Heart left ventricle (tissue), 16 donors: ENCODE measurements around the gene GRID2IP. TPM values are rescaled to one million over a fixed set of nuclear protein-coding genes. Genes with fewer than 3 reads are reported as not detected.
"Not testable (repeated sequence)": the region's sequence is repeated elsewhere in the genome, so short reads cannot be mapped to it uniquely, and the experiment has no call there.

Experiments
- ATAC-seq, 4 donors: fragments of 200-7000 bp; cut with Tn5 transposase; one replicate each; pipeline ENCODE4 v1.9.1; 2020 to 2022; ENCODE audit warnings: moderate library complexity in 4 of 4, mild to moderate bottlenecking in 3 of 4, moderate number of reproducible peaks in 1 of 4
- DNase-seq, 5 donors: peaks; one replicate each; pipeline ENCODE4 v3.0.0-alpha.2; 2020
- H3K27ac ChIP-seq, 12 donors: fragments of 200-600 bp; sonication (generic) in 4 of 12; one replicate each; pipeline versions ENCODE4 v1.5.0 to v1.8.0; 2016 to 2022; ENCODE audit warnings: mild to moderate bottlenecking in 2 of 12
- H3K27me3 ChIP-seq, 9 donors: fragments of 200-600 bp; sonication (generic) in 2 of 9; one replicate each; pipeline versions ENCODE4 v1.5.1 to v1.8.0; 2016 to 2022; ENCODE audit warnings: mild to moderate bottlenecking in 3 of 9
- H3K36me3 ChIP-seq, 9 donors: fragments of 200-600 bp; sonication (generic) in 2 of 9; one replicate each; pipeline versions ENCODE4 v1.5.0 to v1.8.0; 2018 to 2022; ENCODE audit warnings: mild to moderate bottlenecking in 2 of 9
- H3K4me1 ChIP-seq, 12 donors: fragments of 200-600 bp; sonication (generic) in 4 of 12; one replicate each; pipeline versions ENCODE4 v1.5.0 to v1.8.0; 2016 to 2022; ENCODE audit warnings: mild to moderate bottlenecking in 3 of 12
- H3K4me3 ChIP-seq, 12 donors: fragments of 200-600 bp; sonication (generic) in 4 of 12; one replicate each; pipeline versions ENCODE4 v1.5.0 to v1.8.0; 2017 to 2022; ENCODE audit warnings: mild to moderate bottlenecking in 9 of 12, moderate library complexity in 4 of 12
- H3K9me3 ChIP-seq, 12 donors: fragments of 200-600 bp; sonication (generic) in 4 of 12; one replicate each; pipeline versions ENCODE4 v1.5.0 to v1.8.0; 2016 to 2022; ENCODE audit warnings: mild to moderate bottlenecking in 1 of 12
- CTCF ChIP-seq, 12 donors: fragments of 200-600 bp; sonication (generic) in 4 of 12; IDR thresholded peaks; one replicate each; pipeline versions ENCODE4 v1.5.0 to v1.8.0; 2018 to 2022; ENCODE audit warnings: antibody characterized with exemption in 12 of 12, mild to moderate bottlenecking in 5 of 12
- POLR2A ChIP-seq, 2 donors: fragments of 450-650 bp; IDR thresholded peaks; one replicate each; pipeline ENCODE4 v1.6.1; 2017; ENCODE audit warnings: antibody characterized with exemption in 2 of 2, mild to moderate bottlenecking in 2 of 2, moderate library complexity in 2 of 2
- WGBS, 4 donors: extraction: QIAGEN DNeasy Blood & Tissue Kit in 2 of 4; methylation state at CpG; one replicate each; pipeline versions ENCODE4 v1.1.5 to v1.1.7; 2013 to 2018; 5-methylcytosine and 5-hydroxymethylcytosine counted together
- intact Hi-C, 10 donors: fragments of 100-400 bp; cut with DNase I; formaldehyde crosslinking; loops; one replicate each; pipeline versions ENCODE4 v1.11.1 to v1.14.2; 2022
- polyA plus RNA-seq, 2 donors: library from polyadenylated mRNA; stranded (reverse); fragments of 200-250 nt; gene quantifications; one replicate each; pipeline ENCODE4 v1.2.3, GENCODE V29; 2013
- total RNA-seq, 9 donors: library from RNA; depleted of rRNA in 2 of 9; stranded (reverse); fragments of >200 nt in 2 of 9; fragmentation: NEBNext Ultra II Directional in 3 of 9; extraction: Animal tissue kit (Norgen Biotek cat#: 25700) in 3 of 9; gene quantifications; one replicate each; pipeline versions ENCODE4 v1.1.0 to v1.2.4, GENCODE V29; 2016 to 2023
- donor health status: ischemic (EF 13 %, LVEDD 7.1; RV severe dilation, severe dysfunction).
- donor health status: healthy with polysubstance abuse.
- donor health status: DM: no; HTN: yes; CAD: no.
- donor health status: DM: no; HTN: no; CAD: no.
- donor health status: ischemic (EF 25% LVEDD 6.9; RV normal size, moderate dysfunction).
- donor health status: ischemic (EF 25% LVEDD 5.7; RV mildly dilated, moderate dysfunction).
- donor health status: healthy.
- donor health status: DM: yes; HTN: yes; CAD: no.
- donor health status: ischemic (EF 35%, LVEDD 5.7; RV mildly dilated, moderate dysfunction).
- donor health status: nonischemic (EF 11% LVEDD 7.7; RV severe dilation, severe dysfunction).
- donor health status: DM: yes; HTN: yes; CAD: no.
- donor health status: PGD.
- donor health status: ischemic (EF 29% LVEDD 5.4; RV normal size, mild dysfunction).
- donor health status: nonischemic (EF 23%, LVEDD 6.1; RV moderate dilation, normal function).

GRID2IP gene
- total and polyA plus RNA-seq, 11 donors: 0.01 to 0.16 (median 0.08) TPM; not detected in 7

- 76 to 86% (median 82%) methylated on average over 4 of the region's 4 CpGs for WGBS, 4 donors
- ATAC-seq: no peak
- H3K36me3 ChIP-seq: peaks cover 0 to 72% (median 69%) of the 10 kb centered on the region in 9 donors
Measured at GRCh38 chr7:6461946-6462550, 89.2 kb downstream of the GRID2IP start.

GRCh38 chr7:6460990-6461584 lies 90.2 kb downstream of the GRID2IP start:
- H3K4me1 ChIP-seq: no peaks in the 10 kb centered on the region
- WGBS, 4 donors: 92 to 96% (median 94%) methylated on average over 11 of the region's 11 CpGs
- peaks cover 0 to 62% (median 59%) of the 10 kb centered on the region in 9 donors for H3K36me3 ChIP-seq
- H3K9me3 ChIP-seq: no peaks in the 10 kb centered on the region
- no peak overlapping the region for H3K27ac ChIP-seq
- TF ChIP-seq CTCF (IDR thresholded peaks at IDR 0.05) (no peak), POLR2A (IDR thresholded peaks at IDR 0.05) (no peak)
- intact Hi-C loops: no loop called here
- no peak for DNase-seq
- no peaks in the 10 kb centered on the region for H3K27me3 ChIP-seq
- no peak overlapping the region for H3K4me3 ChIP-seq
- ATAC-seq: no peak

More at GRCh38 chr7:6461946-6462550, 89.2 kb downstream of the GRID2IP start:
- H3K9me3 ChIP-seq: no peaks in the 10 kb centered on the region
- H3K4me1 ChIP-seq: no peaks in the 10 kb centered on the region
- no peak for TF ChIP-seq CTCF (IDR thresholded peaks at IDR 0.05)
- no peak for TF ChIP-seq POLR2A (IDR thresholded peaks at IDR 0.05)
- H3K27ac ChIP-seq: no peak overlapping the region
- DNase-seq: no peak
- H3K4me3 ChIP-seq: no peak overlapping the region
- no peaks in the 10 kb centered on the region for H3K27me3 ChIP-seq
- intact Hi-C loops: no loop called here

GRCh38 chr7:6460303-6460702 lies 91.0 kb downstream of the GRID2IP start:
- no peak overlapping the region for H3K4me3 ChIP-seq
- H3K27ac ChIP-seq: no peak overlapping the region
- DNase-seq (no peak), ATAC-seq (peak in 1 of 4 donors; percentile 23)
- intact Hi-C loops: no loop called here
- H3K4me1 ChIP-seq: no peaks in the 10 kb centered on the region
- no peaks in the 10 kb centered on the region for H3K9me3 ChIP-seq
- 82 to 90% (median 88%) methylated on average over 6 of the region's 6 CpGs for WGBS, 4 donors
- H3K36me3 ChIP-seq: peaks cover 0 to 55% (median 51%) of the 10 kb centered on the region in 9 donors
- TF ChIP-seq POLR2A (IDR thresholded peaks at IDR 0.05) (no peak), CTCF (IDR thresholded peaks at IDR 0.05) (no peak)
- H3K27me3 ChIP-seq: no peaks in the 10 kb centered on the region

- intact Hi-C loops, H3K27ac ChIP-seq, DNase-seq, H3K4me3 ChIP-seq, H3K9me3 ChIP-seq, H3K4me1 ChIP-seq, ATAC-seq, H3K27me3 ChIP-seq: not testable (repeated sequence)
- peaks cover 0 to 38% (median 37%) of the 10 kb centered on the region in 9 donors for H3K36me3 ChIP-seq
- 89 to 94% (median 93%) methylated on average over 3 of the region's 3 CpGs for WGBS, 4 donors
Measured at GRCh38 chr7:6458676-6459075, 92.6 kb downstream of the GRID2IP start.
